IPS DF 19.7 (cell line): ENCODE data around the gene SLC22A17.
"Not testable (repeated sequence)": the region's sequence is repeated elsewhere in the genome, so short reads cannot be mapped to it uniquely, and the experiment has no call there.

Experiments used
- DNase-seq: peaks from one replicate; pipeline ENCODE4 v3.0.0-alpha.2; 2013; ENCODE audit warnings: low read depth, low spot score

SLC22A17 gene

DNA sequence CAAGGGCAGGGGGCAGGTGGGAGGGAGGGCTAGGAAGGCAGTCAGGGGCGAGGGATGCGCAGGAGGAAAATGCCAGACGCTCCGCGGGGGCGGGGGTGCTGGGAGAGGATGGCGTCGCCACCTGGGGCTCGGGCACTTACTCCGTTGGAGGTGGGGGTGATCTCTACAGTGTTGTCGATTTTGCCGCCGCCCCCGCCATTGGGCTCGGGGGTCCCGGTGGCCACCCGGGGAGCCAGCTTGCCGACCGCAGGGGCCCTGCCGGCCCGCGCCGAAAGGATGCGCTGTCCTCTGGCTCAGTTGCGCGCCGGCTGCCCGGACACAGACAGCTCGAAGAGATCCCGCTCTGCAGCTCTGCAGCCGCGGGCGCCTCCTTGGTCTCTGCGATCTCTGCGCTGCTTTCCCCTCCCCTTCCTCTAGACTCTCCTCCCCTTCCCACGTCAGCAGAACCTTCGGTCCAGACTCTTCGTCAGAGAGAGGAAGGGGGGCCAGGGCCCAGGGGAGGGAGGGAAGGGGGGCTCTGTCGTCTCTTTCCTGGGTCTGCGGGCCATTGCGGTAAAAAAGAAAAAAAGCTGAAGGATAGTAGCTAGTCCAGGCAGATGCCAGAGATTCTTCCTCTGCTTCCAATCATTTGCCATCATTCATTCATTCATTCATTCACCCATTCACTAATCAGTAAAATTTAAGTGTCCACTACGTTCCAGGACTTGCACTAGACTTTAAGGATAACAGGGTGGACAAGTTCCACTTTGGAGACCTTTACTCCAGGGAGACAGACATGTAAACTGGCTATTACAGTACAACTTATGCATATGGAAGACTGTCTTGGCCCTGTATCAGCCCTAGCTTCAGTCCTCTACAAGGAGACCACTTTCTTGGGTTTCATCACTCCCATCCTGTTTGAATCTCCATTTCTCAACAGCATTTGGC, at the start of gene SLC22A17:
TSS of gene SLC22A17 (minus strand) at position 382 of the 927 bp plus-strand sequence.
- DNase-seq: peak; percentile 78

GRCh38 chr14:23401291-23401690, 48.6 kb upstream of the SLC22A17 start:
- DNase-seq: no peak

GRCh38 chr14:23400496-23401149, 47.9 kb upstream of the SLC22A17 start:
- not testable (repeated sequence) for DNase-seq

- no peak for DNase-seq
Observed at GRCh38 chr14:23399591-23399990, 46.9 kb upstream of the SLC22A17 start.

GRCh38 chr14:23399136-23399535, 46.4 kb upstream of the SLC22A17 start:
- no peak for DNase-seq

DNA sequence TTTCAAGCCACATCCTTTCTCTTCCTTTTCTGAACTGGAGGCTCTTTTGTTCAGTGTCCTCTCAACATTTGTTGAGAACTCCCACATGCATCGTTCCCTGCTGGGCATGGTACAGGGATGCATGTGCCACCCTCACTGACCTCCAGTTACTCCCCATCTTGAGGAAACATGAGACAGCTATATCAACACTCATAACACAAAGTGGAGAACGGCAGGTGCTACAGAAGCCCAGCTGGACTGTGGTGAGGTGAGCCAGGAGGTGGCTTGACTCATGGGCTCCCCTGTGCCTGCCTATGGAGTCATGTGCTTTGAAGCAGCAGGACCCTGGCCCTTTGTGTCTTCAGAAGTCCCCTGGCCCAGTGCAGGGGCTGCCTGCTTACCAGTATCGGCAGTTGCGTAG, 45.7 kb upstream of the SLC22A17 start:
- DNase-seq: no peak

DNA sequence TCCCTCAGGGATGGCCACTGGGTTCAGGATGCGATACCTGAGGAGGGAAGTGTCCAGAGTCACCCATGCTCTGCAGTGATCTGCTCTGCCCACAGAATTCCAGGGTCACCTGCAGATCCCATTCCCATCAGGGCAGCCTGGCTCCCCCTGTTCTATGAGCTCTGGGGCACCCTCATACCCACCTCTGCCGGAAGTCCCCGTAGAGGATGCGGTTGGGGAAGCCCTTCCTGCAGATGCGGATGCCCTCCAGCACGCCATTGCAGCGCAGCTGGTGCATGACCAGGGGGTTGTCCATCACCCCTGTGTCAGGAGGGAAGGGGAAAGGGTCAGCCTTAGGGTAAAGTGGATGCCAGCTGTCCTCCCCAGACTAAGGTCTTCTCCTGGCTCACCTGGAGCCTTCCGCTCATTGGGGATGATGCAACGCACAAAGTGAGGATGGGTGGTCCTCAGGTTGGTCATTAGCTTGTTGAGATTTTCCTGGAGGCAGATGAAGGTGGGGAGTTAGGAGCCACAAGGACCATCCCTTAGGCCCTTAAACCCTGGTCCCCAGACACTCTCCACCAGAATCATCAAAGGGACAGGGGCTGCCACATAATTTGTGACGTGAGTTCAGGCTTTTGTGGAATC, 44.2 kb upstream of the SLC22A17 start:
- DNase-seq: no peak

- no peak for DNase-seq
Observed at GRCh38 chr14:23396126-23396525, 43.4 kb upstream of the SLC22A17 start.

GRCh38 chr14:23392613-23393012, 39.9 kb upstream of the SLC22A17 start:
- no peak for DNase-seq

- not testable (repeated sequence) for DNase-seq
Observed at GRCh38 chr14:23389871-23390270, 37.2 kb upstream of the SLC22A17 start.

DNA sequence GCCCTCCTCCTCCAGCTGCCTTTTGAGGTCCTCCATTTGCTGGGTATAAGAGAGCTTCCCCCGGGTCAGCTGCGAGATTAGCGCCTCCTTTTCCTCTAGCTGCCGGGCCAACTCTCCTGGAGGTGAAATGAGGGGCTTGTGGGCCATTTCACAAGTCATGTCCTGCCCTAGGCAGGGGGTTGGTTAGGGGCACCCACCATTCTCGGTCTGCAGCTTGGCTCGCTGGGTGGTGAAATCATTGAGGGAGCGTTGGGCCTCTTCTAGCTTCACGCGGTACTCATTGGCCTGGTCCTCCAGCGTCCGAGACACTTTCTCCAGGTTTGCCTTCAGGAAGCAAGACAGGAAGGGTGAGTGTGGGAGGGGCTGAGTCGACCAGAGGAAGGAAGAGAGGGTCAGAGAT, 36.7 kb upstream of the SLC22A17 start:
- no peak for DNase-seq

DNA sequence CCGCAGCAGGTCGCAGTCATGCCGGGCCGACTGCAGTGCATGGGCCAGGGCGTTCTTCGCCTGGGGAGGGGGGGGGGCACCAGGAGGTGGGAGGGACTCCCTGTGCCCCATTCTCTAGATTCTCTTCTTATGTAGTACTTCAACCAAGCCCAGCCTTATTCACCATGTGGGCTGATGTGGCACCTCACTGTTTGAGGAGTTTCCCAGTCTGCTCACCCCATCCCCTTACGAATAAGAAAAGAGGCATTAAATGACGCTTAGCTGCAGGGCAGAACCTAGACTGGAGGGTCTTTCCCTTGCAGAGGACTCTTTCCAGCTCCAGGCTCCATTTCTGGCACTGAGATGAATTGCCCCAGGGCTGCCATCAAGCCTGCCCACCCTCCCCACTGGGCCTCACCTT, 36.3 kb upstream of the SLC22A17 start:
- no peak for DNase-seq

DNA sequence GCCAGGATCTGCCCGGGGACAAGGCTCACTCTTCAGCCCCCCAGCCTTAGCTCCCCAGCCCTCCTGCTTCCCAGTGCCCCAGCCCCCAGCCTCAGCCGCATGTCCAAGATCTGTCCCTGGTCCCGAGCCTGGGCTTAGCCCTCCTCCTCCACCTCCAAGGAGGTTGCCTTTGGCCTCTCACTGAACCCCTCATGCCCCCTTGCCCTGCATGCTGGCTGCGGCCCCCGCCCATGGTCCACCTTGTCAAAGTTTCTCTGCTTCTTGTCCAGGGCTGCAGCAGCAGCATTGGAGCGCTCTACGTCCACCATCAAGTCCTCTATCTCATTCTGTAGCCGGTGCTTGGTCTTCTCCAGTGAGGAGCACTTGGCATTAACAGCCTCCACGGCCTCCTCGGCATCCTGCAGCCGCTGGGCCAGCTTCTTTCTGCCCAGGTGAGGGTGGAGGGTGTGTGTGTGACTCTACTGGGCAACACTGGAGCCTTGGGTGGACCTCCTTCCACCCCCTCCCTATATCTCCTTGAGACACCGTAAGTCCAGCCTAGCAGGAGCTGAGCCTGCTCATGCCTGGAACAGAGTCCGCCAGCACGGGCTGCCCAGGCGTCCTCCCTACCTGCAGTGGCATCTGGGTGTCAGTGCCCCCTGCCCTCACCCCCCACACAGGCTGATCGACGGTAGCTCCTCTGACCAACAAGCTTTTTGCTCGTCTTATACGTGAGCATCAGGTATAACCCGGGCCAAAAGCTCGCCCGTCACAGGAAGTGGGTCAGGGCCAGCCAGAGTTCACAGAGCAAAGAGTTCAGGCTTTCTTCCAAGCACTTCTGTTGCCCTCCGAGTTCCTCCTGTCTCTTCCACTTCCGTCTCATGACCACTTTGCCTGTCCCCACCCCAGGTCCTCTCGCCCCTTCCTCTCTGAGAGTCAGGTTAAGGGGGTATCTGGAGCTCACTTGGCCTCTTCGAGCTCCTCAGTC, 35.5 kb upstream of the SLC22A17 start:
- no peak for DNase-seq

- no peak for DNase-seq
Observed at GRCh38 chr14:23386999-23387398, 34.3 kb upstream of the SLC22A17 start.

- DNase-seq: not testable (repeated sequence)
Observed at GRCh38 chr14:23386266-23386657, 33.6 kb upstream of the SLC22A17 start.

- no peak for DNase-seq
Observed at GRCh38 chr14:23385642-23386265, 33.1 kb upstream of the SLC22A17 start.

GRCh38 chr14:23385244-23385641, 32.6 kb upstream of the SLC22A17 start:
- no peak for DNase-seq

- DNase-seq: no peak
Observed at GRCh38 chr14:23384364-23385080, 31.8 kb upstream of the SLC22A17 start.

GRCh38 chr14:23382731-23383440, 30.2 kb upstream of the SLC22A17 start:
- DNase-seq: no peak
